Parathyroid adenoma (tissue), 2 donors: ENCODE data around the gene ANXA8.
"Not testable (repeated sequence)": the region's sequence is repeated elsewhere in the genome, so short reads cannot be mapped to it uniquely, and the experiment has no call there.

Source experiments
- H2AFZ ChIP-seq: fragments of 300-600 bp; sonication (generic); one replicate; pipeline ENCODE4 v1.7.0; 2017; ENCODE audit warnings: antibody characterized with exemption, mild to moderate bottlenecking
- H3K27ac ChIP-seq: fragments of 300-600 bp; sonication (generic); one replicate; pipeline ENCODE4 v1.7.0; 2017
- H3K27me3 ChIP-seq: fragments of 300-600 bp; sonication (generic); one replicate; pipeline ENCODE4 v1.7.0; 2017; ENCODE audit warnings: low read length; ENCODE audit not compliant: control insufficient read depth, insufficient read depth
- H3K36me3 ChIP-seq: fragments of 300-600 bp; sonication (generic); one replicate; pipeline ENCODE4 v1.7.0; 2017; ENCODE audit warnings: low read length; ENCODE audit not compliant: control insufficient read depth, insufficient read depth
- H3K4me1 ChIP-seq: fragments of 300-600 bp; sonication (generic); one replicate; pipeline ENCODE4 v1.7.0; 2017; ENCODE audit warnings: control low read depth
- H3K4me2 ChIP-seq: fragments of 300-600 bp; sonication (generic); one replicate; pipeline ENCODE4 v1.7.0; 2017; ENCODE audit warnings: low read length
- H3K4me3 ChIP-seq: fragments of 300-600 bp; sonication (generic); one replicate; pipeline ENCODE4 v1.7.0; 2017; ENCODE audit warnings: low read depth, low read length
- H3K79me2 ChIP-seq: fragments of 300-600 bp; sonication (generic); one replicate; pipeline ENCODE4 v1.7.0; 2017; ENCODE audit warnings: control low read depth
- H3K9ac ChIP-seq: fragments of 300-600 bp; sonication (generic); one replicate; pipeline ENCODE4 v1.7.0; 2017; ENCODE audit warnings: mild to moderate bottlenecking
- H3K9me3 ChIP-seq: fragments of 300-600 bp; sonication (generic); one replicate; pipeline ENCODE4 v1.7.0; 2017; ENCODE audit warnings: low read length; ENCODE audit not compliant: control insufficient read depth
- CTCF ChIP-seq: fragments of 300-600 bp; sonication (generic); IDR thresholded peaks from one replicate; pipeline ENCODE4 v1.7.0; 2017; ENCODE audit warnings: antibody characterized with exemption, mild to moderate bottlenecking
- donor health status: primary hyperparathyroidism.

The ANXA8 gene

GRCh38 chr10:47456794-47457527 is 27.0 kb downstream of the ANXA8 start:
- TF ChIP-seq CTCF = no peak
- H3K27me3 ChIP-seq = no peaks in the 10 kb centered on the region
- no peaks in the 10 kb centered on the region for H3K9me3 ChIP-seq
- H3K4me3 ChIP-seq = no peak overlapping the region
- no peaks in the 10 kb centered on the region for H3K36me3 ChIP-seq
- H3K27ac ChIP-seq = no peak overlapping the region
- H3K4me1 ChIP-seq = no peaks in the 10 kb centered on the region
- H3K4me2 ChIP-seq = no peak overlapping the region
- H3K79me2 ChIP-seq = no peaks in the 10 kb centered on the region
- H3K9ac ChIP-seq = no peak overlapping the region
- no peak overlapping the region for H2AFZ ChIP-seq

GRCh38 chr10:47456079-47456785 is 27.7 kb downstream of the ANXA8 start:
- H3K9me3 ChIP-seq = no peaks in the 10 kb centered on the region
- no peak for TF ChIP-seq CTCF
- H3K27me3 ChIP-seq = no peaks in the 10 kb centered on the region
- no peak overlapping the region for H3K27ac ChIP-seq
- H2AFZ ChIP-seq = no peak overlapping the region
- no peak overlapping the region for H3K9ac ChIP-seq
- H3K79me2 ChIP-seq = no peaks in the 10 kb centered on the region
- H3K4me2 ChIP-seq = no peak overlapping the region
- no peaks in the 10 kb centered on the region for H3K4me1 ChIP-seq
- no peak overlapping the region for H3K4me3 ChIP-seq
- no peaks in the 10 kb centered on the region for H3K36me3 ChIP-seq

- H3K36me3 ChIP-seq, H2AFZ ChIP-seq, H3K4me3 ChIP-seq, H3K79me2 ChIP-seq, H3K9ac ChIP-seq, H3K4me1 ChIP-seq, H3K4me2 ChIP-seq, H3K27me3 ChIP-seq, H3K27ac ChIP-seq, H3K9me3 ChIP-seq: not testable (repeated sequence)
These were observed 28.4 kb downstream of the ANXA8 start for GRCh38 chr10:47455350-47456078.

DNA sequence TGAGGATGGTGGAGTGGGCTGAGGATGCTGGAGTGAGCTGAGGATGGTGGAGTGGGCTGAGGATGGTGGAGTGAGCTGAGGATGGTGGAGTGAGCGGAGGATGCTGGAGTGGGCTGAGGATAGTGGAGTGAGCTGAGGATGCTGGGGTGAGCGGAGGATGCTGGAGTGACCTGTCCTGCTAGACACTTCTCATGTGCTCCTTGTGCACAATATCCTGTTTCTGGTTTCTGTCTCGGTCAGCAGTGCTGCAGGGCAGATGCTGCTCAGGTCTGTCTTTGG is 29.2 kb downstream of the ANXA8 start:
- H3K27me3 ChIP-seq = no peaks in the 10 kb centered on the region
- no peak for TF ChIP-seq CTCF
- no peaks in the 10 kb centered on the region for H3K79me2 ChIP-seq
- H3K4me3 ChIP-seq = no peak overlapping the region
- no peak overlapping the region for H3K9ac ChIP-seq
- no peaks in the 10 kb centered on the region for H3K36me3 ChIP-seq
- H2AFZ ChIP-seq = no peak overlapping the region
- H3K27ac ChIP-seq = no peak overlapping the region
- no peak overlapping the region for H3K4me2 ChIP-seq
- no peaks in the 10 kb centered on the region for H3K9me3 ChIP-seq
- no peaks in the 10 kb centered on the region for H3K4me1 ChIP-seq

DNA sequence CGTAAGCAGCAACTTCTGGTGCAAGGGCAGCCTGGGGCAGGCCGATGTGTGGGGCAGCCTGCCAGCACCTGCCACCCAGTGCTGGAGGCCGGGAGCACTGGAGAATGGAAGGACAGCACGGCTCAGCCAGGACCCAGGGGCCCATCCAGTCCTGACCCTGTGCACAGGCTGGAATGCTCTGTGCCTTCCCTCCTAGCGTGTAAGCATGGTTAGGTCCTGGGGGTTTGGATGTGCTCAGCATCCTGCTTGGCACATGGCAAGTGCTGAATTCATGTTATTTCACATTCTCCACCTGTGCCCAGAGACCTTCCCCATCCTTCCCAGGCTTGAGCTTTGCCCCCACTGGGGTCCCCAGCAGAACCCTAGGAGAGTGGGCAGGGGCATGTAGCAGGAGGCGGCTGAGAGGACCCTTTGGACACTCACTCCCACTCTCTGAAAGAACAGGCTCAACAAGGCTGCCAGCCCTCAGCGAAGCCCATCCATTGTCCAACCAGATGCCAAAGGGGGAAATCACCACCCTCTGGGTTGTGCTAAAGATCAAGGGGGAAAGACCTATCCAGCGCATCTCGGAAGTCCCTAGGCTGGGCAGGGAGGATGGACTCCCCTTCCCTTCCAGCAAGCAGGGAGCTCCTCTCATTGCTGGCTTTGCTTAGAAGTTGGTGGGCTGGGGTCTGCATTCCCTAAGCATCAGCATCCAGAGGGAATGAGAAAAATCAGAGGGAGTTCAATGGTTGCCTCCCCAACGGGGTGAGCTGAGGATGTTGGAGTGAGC is 29.7 kb downstream of the ANXA8 start:
- Histone ChIP-seq H3K36me3 (no peaks in the 10 kb centered on the region), H3K4me1 (no peaks in the 10 kb centered on the region), H3K79me2 (no peaks in the 10 kb centered on the region), H3K27me3 (no peaks in the 10 kb centered on the region), H3K4me3 (no peak overlapping the region), H3K4me2 (no peak overlapping the region), H3K9ac (no peak overlapping the region), H3K27ac (no peak overlapping the region), H3K9me3 (no peaks in the 10 kb centered on the region), H2AFZ (no peak overlapping the region)
- no peak for TF ChIP-seq CTCF
